NOMO-1 (cell line): ENCODE results near the gene CDC73.
"Not testable (repeated sequence)": the region's sequence is repeated elsewhere in the genome, so short reads cannot be mapped to it uniquely, and the experiment has no call there.

Experiments
- DNase-seq, 2 experiments: peaks; one replicate each; lab custom pipeline; 2025; ENCODE audit not compliant: unreplicated experiment in 2 of 2; lab: John Stamatoyannopoulos, UW

Gene CDC73

DNA sequence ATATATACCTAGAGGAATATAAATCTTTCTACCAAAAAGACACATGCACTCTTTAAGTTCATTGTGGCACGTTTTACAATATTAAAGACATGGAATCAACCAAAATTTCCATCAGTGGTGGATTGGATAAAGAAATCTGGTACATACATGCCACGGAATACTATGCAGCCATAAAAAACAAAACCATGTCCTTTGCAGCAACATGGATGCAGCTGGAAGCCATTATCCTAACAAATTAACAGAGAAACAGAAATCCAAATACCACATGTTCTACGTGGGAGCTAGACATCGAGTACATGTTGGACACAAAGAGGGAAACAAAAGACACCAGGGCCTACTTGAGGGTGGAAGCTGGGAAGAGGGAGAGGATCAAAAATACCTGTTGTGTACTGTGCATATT, 97.6 kb downstream of the CDC73 start:
- no peak for DNase-seq

DNA sequence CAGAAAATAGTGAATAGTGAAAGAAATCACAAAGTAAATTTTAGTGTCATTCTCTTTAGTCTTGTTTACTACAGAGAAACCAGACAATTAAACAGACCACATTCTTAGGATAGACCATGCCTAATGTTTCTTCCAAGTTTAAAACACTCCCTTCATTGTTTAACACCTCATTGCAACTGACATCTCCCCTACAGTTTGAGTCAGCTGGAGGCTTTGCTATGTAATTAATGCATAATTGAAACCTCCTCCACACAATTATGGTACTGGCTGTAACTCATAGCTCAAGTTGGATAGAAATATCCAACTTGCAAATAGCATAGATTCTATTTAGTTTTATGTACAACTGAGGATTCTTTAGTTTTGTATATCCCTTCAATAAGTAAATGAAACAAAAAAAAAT, 99.8 kb downstream of the CDC73 start:
- DNase-seq = no peak

DNA sequence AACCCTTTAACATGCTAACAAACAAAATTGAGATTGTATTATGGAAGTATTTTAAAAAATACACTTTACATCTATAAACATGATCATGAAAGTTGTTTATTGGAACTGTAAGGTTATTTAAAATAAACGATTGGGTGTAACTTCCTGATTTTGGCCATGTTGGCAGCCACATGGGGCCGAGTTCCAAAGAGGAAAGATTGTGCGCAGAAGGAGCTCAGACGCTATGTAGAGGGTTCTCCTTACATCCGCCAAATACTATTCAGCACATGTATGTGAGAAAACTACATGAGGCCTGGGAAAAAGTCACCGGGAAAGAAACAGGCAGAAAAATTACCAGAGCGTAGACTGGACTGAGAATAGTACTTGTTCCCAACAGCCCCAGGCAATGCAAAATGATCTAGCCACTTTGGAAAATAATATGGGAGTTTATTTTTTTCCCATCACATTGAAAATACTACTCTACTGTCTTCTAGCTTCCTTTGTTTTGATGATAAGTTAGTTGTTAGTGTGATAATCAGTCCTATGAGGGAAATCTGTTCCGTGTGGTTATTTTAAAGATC, 100.3 kb downstream of the CDC73 start:
- no peak for DNase-seq

- DNase-seq = no peak
Observed at GRCh38 chr1:193229136-193229535, 107.3 kb downstream of the CDC73 start.

DNA sequence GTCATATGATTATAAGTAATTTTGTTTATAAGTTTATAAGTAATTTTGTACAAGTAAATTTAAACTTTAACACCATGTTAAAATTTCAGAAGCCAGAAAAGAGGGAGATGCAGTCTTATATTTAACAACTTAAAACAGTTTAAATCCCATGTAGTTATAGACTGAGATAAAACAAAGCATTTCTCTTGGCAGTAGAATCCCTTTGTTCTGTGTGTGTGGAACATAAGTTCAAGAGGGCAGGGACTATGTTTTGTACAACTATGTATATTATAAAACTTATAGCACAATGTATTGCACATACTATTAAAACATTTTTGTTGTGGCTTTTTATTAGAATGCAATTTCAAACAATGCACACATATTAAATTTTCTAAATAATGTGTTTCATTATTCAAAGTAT, 109.3 kb downstream of the CDC73 start:
- not testable (repeated sequence) for DNase-seq

- DNase-seq = no peak
Observed at GRCh38 chr1:193234530-193234929, 112.7 kb downstream of the CDC73 start.

- DNase-seq = no peak
Observed at GRCh38 chr1:193237381-193237978, 115.6 kb downstream of the CDC73 start.

- no peak for DNase-seq
Observed at GRCh38 chr1:193240609-193241008, 118.8 kb downstream of the CDC73 start.

DNA sequence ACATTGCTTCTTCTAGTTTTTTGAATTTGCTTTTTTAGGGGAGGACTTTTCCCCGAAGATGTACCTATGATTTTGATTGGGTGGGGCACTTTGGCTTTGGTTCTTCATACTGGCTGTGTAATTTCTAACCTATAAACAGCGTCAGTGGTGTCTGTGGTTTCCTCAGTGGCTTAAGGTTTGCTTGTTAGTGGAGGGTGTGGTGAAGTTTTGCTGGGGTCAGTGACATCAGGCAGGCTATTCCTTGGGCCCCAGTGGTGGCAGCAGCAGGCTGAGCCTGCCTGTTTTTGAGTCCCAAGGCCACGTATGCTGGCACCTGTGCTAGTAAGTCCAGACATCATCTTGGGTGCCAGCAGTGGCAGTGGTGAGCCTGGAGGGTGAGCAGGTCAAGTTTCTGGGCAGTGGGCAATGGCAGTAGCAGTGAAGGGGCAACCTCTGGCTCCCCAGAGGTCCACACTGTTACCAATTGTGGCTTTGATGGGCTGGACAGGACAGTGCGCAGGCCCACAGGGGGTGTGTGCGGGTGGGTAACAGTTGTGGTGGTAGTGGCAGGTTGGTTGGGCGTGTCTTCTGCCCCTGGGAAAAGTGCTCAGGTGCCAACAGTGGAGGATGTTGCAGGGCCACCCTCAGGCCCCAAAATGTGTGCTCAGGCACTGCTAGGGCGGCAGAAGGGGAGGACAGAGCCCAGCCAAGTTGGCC, 119.4 kb downstream of the CDC73 start:
- no peak for DNase-seq

DNA sequence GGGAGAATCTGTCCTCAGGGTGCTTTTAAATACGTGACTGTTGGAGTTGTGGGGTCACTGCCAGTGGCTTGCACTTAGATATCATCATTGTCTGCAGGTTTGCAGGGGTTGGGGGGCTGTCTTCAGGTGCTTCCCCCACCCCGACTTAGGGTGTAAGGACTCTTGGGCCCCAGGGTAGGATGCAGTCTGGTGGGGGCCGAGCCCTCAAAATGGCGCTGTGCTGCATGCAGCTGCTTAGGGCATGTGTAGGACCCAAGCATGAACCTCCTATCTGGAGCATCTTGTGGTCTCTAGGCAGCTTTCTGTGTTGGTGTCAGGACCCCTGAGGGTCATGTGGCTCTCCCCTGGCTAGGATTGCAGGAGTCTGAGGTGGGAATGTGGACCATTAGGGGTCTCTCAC, 120.2 kb downstream of the CDC73 start:
- no peak for DNase-seq

- no peak for DNase-seq
Observed at GRCh38 chr1:193249187-193249586, 127.4 kb downstream of the CDC73 start.

GRCh38 chr1:193251950-193252349, 130.1 kb downstream of the CDC73 start:
- DNase-seq = no peak

DNA sequence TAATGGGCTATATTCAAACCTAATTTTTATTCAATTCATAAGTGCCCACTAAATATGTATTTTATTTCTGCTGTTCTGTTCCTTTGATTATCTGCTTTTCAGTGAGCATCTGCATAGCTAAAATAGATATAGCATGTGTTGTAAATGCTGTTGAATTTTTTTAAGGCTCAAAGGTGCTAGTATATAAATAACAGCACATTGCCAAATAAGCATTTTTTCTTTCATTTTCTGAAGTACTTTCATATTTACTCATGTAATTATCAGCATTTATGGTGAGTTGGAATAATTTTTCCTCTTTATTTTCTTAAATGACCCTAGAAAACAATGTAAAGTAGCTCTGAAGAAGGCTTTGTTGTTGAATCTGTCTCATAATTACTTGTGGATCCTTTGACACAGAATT, 134.2 kb downstream of the CDC73 start:
- no peak for DNase-seq

DNA sequence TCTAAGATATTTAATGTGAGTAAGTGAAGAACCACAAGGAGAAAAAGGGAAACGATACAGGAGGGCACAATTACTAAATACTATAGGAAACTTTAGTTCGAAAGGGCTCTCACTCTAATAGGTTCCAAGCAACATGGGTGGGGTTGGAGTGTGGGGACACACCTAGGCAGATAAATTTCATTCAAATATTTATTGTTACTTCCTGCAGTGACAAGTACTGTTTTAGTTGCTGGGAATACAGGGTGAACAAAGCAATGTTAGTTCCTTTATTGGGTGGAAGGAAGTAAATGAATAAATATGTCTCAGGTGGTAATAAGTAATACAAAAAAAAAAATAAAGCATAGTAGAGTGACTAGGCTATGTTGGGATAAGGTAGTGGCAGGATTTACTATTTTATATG, 137.8 kb downstream of the CDC73 start:
- no peak for DNase-seq

- no peak for DNase-seq
Observed at GRCh38 chr1:193260056-193260745, 138.4 kb downstream of the CDC73 start.

DNA sequence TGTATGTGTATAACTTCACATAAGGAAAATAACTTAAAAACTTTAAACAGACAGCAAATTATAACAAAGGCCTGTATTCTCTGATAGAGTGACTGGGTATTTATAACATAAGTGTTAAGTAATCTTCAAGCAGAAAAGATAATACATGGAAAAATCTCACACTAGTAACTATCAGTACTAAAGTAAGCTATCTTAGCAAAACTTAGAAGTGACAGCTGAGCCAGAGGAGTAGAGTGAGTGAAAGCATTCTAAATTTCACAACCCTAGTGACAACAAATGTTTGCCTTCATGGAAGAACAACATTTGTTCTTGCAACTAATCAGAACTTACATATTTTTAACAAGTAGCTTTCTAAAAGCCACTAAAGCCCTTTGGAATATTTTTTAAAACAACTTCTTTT, 139.1 kb downstream of the CDC73 start:
- DNase-seq = no peak

DNA sequence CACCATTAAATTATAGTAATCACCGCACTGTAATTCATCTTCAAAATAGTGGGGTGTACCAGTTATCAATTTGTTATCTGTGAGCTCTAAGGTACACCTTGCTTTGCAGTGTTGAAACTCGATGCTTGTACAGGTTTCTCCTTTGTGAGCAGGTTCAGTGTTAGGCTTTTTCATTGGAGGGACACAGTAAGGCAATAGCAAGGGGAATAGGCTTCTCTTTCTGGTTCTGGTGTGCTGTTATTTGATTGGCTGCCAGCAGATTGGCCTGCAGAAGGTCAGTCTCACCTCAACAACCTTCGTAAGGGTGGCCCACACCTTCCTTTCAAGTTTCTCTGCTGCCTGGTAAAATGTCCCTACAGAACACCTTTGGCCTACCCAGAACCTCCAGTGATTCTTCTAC, 140.8 kb downstream of the CDC73 start:
- DNase-seq = no peak

- no peak for DNase-seq
Observed at GRCh38 chr1:193264313-193265065, 142.7 kb downstream of the CDC73 start.

GRCh38 chr1:193265716-193266115, 143.9 kb downstream of the CDC73 start:
- DNase-seq = no peak

DNA sequence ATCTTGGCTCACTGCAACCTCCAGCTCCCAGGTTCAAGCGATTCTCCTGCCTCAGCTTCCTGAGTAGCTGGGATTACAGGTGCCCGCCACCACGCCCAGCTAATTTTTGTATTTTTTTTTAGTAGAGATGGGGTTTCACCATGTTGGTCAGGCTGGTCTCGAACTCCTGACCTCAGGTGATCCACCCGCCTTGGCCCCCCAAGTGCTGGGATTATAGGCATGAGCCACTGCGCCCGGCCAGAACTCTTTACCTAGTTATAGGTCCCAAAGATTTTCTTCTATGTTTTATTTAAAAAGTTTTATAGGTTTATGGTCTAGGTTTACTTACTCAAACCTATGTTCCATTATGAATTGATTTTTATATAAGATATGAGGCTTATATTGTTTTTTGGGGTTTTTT, 145.0 kb downstream of the CDC73 start:
- not testable (repeated sequence) for DNase-seq

DNA sequence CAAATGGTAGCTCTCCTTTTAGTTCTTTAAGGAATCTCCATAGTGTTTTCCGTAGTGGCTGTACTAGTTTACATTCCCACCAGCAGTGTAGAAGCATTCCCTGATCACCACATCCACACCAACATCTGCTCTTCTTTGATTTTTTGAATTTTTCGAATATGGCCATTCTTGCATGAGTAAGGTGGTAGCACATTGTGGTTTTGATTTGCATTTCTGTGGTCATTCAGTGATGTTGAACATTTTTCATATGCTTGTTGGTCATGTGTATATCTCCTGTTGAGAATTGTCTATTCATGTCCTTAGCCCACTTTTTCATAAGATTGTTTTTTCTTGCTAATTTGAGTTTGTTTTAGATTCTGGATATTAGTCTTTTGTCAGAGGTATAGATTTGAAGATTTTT, 149.2 kb downstream of the CDC73 start:
- no peak for DNase-seq
